NCI-H146 (cell line): ENCODE results near the gene PDE4D.

Experiments used
- DNase-seq: peaks from one replicate; lab custom pipeline; 2025; lab: John Stamatoyannopoulos, UW

PDE4D gene

DNA sequence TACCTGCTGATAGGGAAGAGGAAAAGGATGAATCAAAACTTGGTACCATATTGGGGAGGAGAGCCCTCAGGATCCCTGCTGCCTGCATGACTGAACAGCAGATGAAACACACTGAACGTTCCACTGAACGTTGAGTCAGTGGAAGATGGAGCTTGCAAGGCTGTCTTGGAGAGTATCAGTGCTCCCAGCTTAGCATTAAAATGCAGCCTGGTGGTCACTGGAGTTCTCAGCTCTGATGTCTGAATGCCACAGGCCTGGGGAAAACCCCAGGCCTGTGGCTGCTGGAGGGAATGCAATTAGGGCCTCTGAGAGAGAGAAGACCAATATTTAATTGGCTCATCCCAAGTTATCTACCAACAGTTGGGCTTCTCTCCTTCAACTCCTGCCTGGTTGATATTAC lies 54.5 kb downstream of the PDE4D start:
- no peak for DNase-seq

DNA sequence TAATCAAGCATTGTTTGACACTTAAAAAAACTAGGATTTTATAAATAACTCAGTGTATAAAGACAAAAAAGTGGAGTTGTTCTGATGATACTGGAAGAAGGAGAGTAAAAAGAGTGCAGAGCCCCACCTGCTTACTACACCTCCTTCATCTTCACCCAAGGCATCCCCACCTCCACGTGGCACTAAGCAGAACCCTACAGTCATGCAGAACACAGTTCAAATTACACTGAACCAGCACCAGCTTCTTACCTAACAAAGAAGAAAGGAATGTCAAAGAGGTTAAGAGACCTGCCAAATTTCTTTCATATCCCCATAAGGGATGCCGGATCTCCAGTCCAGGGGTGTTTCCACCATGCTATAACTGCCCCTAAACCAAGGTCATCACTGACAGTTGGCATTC lies 55.5 kb downstream of the PDE4D start:
- DNase-seq: no peak

DNA sequence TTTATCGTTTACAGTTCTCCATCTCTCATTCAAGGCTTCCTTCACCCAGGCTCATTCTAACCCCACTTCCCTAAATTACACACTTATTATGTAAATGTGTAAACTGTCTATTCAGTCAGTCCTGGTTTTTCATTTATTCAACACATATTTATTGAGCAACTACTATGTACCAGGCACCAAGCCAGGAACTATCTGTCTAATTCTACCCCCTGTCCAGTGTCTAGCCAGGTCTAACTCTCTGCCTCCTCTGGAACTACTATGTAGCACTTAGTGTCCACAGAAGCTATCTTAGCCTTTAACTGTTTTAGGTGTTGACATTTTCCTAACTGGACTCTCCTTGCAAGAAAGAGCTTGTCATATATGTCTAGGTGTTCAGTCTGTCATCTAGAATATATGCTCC lies 56.5 kb downstream of the PDE4D start:
- no peak for DNase-seq

DNA sequence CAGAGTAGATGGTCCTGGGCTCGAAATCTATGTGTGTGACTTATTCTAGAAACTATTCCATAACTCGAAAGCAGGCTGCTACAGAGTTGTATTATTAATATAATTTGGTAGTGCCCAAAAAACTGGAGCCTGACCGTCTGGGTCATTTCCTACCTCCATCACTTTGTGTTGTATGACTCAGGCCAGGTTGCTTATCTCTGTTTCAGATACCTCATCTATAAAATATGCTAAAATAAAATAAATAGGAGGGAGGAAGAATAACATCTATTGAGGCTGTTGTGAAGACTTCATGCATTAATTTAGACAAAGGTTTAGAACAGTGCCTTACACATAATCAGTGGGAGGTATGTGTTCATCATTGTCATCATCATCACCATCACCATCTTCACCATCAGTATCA lies 57.7 kb downstream of the PDE4D start:
- DNase-seq: no peak

DNA sequence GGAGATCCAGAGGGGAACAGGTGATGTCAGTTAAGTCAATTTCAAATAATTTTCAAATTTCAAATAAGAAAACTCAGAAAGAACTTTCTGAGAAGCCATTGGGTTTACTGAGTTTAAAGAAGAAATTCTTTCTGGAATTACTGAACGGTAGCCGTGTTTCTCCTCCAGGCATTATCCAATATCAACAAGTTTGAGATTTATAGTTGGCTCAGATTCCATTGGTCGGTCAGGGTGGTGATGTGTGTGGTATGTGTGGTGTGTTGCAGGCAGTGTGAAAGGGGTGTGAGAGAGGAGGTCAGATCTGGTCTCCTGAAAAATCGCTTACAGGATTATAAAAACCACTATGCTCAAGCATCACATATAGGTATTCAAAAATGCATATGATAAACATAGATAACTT lies 60.1 kb downstream of the PDE4D start:
- DNase-seq: no peak

DNA sequence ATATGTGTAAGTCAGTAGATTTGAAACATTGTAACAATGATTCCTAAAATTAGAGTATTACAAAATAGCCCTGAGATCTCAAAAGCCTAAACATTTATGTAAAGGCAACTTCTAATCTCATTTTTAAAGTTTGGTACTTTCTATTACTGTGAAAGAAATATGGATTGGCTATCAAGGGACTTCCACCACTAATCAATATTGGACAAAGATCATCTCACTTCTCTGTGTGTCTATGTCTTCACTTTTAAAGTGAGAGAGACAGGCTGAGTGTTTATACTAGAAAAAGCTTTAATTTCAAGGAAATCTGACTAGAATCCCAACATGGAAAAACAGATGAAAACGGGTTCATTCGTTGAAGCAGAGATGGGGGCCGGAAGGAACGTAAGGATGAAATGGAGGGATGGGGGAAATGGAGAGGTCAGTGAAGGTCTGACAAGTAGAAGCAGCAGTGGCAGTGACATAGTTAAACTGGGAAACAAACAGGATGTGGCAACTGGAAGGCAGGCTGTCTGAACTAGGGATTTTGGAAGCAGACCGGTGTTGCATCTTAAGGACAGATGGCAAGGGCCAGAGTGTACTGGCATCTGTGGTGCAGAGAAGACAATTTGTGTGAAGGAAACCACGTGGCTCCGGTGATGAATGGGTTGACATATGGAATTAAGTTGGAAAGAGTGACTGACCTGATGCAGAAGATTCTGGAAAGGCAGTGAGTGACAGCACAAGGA lies 60.8 kb downstream of the PDE4D start:
- DNase-seq: no peak

DNA sequence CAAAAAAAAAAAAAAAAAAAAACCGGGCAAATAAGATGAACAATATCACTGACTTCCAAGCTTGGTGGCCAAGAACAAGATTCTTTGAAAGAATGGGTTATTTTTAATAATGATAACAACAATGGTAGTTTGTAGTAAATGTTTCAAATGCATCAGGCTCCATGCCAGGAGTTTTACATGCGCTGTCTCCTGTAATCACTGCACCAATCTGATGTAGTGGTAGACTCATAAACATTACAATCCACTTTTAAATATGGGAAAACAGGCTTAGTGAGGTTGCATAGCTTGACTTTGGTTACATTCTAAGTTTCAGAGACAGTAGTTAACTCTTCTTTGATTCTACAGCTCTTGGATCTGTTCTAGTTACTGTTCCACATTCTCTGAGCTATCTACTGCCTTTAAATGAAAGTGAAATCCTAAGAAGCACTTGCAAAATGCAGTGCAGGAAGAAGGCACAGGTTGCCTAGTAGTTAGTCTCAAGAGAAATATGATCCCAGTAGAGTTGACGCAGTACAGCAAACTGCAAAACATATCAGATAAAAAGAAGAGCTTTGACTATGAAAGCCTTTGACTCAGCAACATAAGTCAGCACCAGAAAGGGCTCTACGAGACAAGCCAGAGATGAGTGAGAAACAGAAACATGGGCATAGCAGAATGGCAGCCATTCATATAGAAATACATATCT lies 62.1 kb downstream of the PDE4D start:
- DNase-seq: no peak

DNA sequence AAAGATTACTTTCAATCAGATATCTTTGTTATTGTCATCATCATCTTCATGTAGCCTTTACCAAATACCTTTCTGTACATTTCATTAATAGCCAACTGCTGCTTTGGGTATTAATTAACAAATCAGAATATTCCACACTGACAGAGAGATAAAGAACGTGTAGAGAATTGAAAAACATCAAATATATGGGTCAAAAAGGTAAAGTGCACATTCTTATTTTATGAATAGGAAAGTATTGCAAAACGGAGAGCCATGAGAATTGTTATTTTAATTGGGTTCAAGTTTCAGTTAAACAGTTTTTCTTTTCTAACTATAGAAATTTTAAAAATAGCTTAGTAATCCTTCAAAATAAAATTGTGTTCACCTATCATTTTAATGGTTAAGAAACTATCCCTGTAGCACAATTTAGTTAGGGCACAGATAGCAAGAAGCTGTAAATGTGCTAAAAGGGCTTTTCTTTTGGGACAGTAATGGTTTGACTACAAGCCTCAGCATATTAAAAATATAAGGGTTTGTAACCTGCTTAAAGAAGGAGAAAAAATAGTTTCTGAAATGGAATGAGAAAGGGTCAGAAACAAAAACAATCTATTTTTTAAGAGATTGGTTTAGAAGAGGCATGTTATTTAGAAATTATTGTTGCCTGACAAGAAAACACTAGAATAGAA lies 62.9 kb downstream of the PDE4D start:
- no peak for DNase-seq

DNA sequence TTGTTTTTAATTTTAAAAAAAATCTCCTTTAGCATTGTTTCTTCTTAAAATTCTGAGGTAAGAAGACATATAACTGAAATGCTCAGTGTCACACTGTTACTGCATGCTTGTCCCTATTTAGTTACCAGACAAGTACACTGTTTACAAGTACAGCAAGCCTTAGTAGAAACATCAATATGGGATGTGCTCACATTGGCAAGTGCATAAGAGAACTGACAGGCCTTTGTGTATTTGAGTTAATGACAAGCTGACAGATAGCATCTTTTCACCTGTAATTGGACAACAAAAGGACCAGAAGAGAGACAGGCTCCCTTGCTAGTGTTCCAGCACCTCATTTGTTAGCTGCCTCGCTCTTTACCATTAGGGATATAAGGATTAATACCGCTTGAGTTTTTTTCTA lies 63.6 kb downstream of the PDE4D start:
- DNase-seq: no peak

DNA sequence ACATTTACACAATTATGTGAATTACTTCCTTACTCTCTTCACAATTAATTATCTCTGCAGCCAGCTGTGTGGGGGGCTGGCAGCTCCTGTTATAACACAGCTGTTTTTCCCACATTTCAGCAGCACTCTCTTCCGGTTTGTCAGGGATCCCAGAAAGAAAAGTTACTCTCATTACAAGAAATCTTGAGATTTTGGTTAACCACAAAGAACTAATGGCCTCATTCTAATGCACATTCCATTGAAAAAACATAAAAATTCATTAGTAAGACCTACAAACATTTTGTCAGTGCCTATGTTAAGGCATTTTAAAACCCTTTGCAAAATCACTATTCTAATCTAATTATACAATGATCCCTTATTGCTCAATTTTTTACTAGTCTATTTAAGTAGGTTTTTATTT lies 64.1 kb downstream of the PDE4D start:
- DNase-seq: no peak

DNA sequence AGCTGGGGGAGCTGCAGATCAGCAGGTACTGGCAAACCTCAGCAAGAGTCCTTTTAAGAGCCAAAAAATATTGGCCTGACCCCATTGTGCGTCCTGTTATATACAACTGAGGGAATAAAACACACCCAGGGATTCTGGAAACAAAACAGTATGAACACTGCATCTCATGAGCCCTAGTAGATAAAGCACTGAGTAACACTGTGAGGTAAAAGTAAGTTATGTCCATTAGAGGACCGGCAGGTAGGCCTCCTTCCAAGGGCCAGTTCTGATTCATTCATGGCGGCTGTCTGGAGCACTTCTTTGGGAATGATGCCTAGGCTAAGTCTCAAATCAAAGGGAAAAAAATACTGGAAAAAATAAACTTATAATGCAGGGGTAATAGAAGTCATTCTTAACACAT lies 64.9 kb downstream of the PDE4D start:
- no peak for DNase-seq

DNA sequence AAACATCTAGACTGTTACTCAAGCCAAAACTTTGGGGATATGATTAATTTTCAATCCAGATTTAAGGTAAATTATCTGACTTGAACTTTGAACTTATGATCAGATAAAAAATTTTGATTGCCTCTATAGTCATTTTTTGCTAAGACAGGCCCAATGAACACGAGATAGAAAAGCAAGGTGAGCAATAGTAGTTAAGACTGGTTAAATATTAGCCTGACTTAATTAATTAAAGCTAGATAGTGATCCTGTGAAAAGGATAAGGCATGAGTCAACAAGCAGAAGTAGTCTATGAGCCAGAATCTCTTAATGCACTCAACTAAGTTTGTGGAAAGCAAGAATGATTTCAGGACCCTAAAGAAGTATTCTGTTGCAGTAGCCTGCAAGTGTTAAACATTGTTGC lies 66.5 kb downstream of the PDE4D start:
- DNase-seq: no peak

DNA sequence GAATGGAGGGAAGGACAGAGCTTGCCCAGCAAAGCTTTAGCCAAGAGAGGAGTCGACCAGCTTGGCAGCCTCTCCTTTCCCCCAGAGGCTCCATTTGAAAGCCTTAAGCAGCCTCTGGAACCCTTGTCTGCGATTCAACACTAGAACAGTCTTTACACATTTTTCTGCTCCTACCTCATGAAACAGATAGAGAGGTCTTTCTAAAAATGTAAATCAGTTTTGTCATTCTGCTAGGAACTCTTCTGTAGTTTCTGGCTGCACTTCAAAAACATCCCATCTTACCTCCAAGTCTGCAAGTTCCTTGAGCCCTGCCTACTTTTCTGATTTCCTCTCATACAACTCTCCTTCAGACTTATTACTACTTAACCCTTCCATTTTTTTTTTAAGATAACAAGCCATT lies 70.1 kb downstream of the PDE4D start:
- DNase-seq: no peak

DNA sequence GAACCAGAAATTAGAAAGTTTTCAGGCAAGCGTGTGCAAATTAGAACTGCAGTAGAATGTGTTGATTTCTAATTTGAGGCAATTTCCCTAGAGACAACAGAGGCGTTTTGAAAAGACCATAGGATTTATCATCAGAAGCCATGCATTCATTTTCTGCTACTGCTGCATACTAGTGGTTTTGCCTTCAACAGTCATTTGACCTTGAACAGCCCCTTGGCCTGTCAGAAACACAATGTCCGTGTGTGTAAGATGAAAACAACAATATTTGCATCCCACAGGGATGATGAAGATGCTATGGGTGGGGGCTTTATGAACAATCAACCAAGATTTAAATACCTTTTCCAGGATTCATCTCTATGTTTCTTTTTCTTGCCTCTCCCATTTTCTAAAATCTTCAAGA lies 73.7 kb downstream of the PDE4D start:
- no peak for DNase-seq

DNA sequence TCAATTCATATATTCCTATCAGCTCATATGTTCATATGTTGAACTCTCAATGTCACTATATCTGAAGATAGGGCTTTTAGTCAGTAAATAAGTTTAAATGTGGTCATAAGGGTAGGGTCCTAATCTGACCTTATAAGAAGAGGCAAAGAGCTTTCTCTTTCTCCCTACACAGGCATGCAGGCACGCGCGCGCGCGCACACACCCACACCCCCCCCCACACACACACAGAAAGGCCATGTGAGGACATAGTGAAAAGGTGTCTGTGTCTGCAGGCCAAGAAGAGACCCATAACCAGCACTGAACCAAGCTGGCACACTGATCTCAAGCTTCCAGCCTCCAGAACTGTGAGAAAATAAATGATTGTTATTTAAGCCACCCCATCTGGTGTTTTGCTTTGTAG lies 76.0 kb downstream of the PDE4D start:
- DNase-seq: no peak

DNA sequence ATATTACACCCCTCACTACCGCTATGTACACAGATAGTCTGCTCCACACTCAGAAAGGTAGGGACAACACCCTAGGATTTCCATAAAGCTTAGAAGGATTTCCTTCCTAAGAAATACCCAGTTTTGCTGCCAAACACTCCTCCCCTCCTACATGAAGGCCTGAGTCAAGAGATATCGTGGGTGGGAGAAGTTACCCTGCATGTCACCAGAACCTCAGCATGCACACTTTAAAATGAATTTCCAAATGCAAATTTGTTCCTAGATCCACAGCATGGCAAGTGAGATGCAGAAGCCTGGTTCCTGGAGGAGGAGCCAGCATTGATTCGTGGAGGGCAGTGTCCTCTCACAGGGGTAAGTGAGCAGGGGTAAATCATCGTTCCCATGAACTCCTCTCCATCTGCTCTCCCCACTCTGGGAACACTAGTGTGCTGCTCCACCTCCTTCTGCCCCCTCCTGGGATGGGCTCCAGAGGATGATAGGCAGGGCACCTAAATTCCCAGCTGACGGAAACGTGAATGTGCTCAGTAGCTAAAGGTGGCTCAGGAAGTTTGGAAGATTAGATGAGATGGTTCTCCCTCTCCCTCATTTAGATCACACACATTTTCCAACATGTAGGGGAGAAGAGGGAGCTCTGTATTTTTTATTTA lies 76.7 kb downstream of the PDE4D start:
- DNase-seq: no peak

DNA sequence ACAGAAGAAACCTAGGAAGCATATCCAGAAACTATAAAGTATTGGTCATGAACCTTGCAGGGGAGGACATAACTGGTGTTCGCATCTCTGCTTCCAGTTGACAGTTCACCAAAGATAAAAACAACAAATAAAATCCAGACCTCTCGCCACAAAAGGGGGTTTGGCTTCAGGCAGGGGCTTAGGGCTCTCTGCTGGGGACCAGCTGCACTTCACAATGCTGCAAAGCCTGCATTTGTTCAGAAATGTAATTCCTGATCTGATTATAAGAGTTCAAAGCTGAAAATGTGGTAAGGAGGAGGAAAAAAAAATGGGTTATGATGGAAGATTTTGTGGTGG lies 79.0 kb downstream of the PDE4D start:
- DNase-seq: no peak

DNA sequence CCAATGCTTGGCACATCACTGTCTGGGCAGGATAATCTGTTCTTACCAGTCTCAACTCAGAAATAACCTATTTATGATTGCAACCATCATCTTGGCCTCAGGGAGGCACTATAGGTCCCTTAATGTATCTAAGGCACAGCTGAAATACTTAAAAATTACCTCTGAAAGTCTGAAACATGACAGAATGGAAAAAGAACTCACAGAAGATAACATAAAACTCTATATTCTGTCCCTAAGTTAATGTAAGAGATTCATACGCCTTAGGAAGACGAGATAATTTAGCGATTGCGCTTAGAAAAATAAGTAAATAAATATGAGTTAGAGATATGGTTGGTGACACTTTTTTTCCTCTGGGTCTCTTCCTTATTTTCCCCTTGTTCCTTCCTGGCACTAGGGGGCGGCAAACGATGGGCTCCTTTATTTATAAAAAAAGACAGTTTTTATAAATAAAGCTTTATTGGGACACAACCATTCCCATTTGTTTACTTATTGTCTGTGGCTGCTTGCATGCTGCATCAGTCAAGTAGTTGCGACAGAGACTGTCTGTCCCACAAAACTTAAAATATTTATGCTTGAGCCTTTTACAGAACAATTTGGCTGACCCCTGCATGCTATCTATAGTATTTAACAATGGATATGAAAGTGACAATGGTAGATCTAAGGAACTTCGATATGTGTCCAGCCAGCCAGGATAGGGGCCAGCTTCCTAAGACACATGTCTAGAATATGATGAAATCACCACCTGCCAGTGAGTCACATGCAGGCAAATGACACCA lies 79.6 kb downstream of the PDE4D start:
- peak; percentile 10 for DNase-seq

DNA sequence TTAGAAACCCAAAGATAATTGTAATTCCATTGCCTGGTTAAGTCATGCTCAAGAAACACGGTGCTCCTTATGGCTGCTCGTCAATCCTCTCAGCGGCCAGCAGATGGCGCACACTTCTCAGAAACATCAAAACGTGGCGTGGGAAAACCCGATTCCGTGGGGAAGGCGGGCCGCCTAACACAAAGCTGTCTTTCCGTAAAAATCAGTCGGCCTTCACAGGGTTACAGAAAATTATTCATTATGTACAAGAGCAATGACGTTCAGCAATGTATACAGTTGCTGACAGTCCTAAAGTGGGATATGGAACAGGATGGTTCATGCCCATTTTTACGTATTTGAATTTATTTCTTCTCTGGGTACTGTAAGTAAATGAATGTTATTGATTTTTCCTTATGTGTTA lies 83.5 kb downstream of the PDE4D start:
- peak; percentile 62 for DNase-seq

DNA sequence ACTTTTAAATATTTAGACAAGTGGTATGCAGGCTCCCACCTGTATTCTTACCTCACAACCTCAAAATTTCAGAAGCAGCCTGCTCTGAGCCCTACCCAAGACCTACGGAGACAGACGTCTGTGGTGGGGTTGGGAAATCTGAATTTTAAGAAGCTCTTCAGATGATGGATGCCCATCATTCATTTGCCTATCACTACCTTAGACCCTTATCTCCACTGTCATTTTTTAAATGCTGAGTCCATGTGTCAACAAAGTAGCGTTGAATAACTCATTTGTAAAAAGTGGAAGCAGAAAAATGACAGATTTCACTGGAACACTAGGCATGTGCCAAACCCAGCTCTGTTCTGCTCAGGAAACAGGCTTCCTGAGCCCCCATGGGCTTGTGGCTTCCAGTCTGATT lies 85.7 kb downstream of the PDE4D start:
- no peak for DNase-seq

DNA sequence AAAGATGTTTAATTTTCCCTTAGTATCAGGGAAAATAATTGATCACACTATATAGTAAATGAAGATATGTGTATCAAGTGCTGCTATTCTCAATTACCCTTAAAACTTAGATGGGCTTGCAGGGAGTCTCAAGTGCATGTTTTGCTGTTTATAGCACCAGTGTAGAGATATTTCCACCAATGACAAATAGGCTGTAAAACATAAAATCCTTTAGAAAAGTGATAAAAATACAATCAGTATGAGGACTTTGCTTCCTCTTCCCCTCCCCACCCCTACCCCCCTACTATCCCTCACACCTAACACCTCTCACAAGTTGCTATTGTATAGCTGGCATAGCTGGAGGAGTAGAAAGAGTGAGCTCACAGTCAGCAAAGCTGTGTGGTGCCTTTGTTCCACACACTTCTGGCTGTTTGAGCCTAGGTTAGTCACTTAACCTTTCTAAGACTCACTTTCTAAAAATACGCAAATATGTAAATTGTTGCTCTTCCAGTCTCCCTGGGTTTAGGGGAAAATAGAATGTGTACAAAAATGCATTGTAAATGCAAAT lies 93.1 kb downstream of the PDE4D start:
- no peak for DNase-seq
